Left renal cortex interstitium (tissue), 4 donors: ENCODE measurements around the gene GYS2. TPM values are rescaled to one million over a fixed set of nuclear protein-coding genes. Genes with fewer than 3 reads are reported as not detected.

Experiments
- DNase-seq, 4 donors: peaks; one replicate each; pipeline ENCODE4 v3.0.0-alpha.2; 2013; ENCODE audit warnings: low read depth in 4 of 4, low spot score in 2 of 4, missing footprints in 1 of 4
- polyA plus RNA-seq, 4 donors: library from polyadenylated mRNA; unstranded; fragments of 120-200 nt; gene quantifications; one replicate each; pipeline ENCODE4 v1.2.1, GENCODE V29; 2013; ENCODE audit not compliant: insufficient read length in 4 of 4

The GYS2 gene
- polyA plus RNA-seq, 4 donors: 0.16 to 0.32 TPM; not detected in 2

- DNase-seq: no peak
Measured at GRCh38 chr12:21518451-21518850, 86.2 kb downstream of the GYS2 start.

- DNase-seq: no peak
Measured at GRCh38 chr12:21516281-21516680, 88.4 kb downstream of the GYS2 start.

GRCh38 chr12:21509768-21510167 lies 94.9 kb downstream of the GYS2 start:
- no peak for DNase-seq

GRCh38 chr12:21507849-21508248 lies 96.8 kb downstream of the GYS2 start:
- DNase-seq: no peak

GRCh38 chr12:21505888-21506287 lies 98.8 kb downstream of the GYS2 start:
- no peak for DNase-seq

- DNase-seq: no peak
Measured at GRCh38 chr12:21502872-21503271, 101.8 kb downstream of the GYS2 start.

GRCh38 chr12:21502164-21502496 lies 102.5 kb downstream of the GYS2 start:
- DNase-seq: peak in 2 of 4 donors; percentile 7 to 15

- peak; percentile 93 to 98 (median 97) for DNase-seq
Measured at GRCh38 chr12:21501258-21502163, 103.1 kb downstream of the GYS2 start, which contains the start of the genes GOLT1B and RECQL. Gene GOLT1B (plus strand): TSS chr12:21501789. CDS start chr12:21501924, 135 bp downstream. Gene RECQL (minus strand): TSS chr12:21501635. CDS start chr12:21499570, 2,065 bp downstream.

GRCh38 chr12:21500786-21501257 lies 103.8 kb downstream of the GYS2 start:
- DNase-seq: no peak

GRCh38 chr12:21499765-21500164 lies 104.9 kb downstream of the GYS2 start:
- DNase-seq: no peak

Other genes with a start within 250 kb of the GYS2 start
- not detected for gene IAPP, start 231.9 kb downstream of the GYS2 start, polyA plus RNA-seq
- 10 to 100 TPM; 16.1 to 26.2 (median 17.8) TPM for gene PYROXD1, start 167.2 kb downstream of the GYS2 start, polyA plus RNA-seq
- 10 to 100 TPM; 26.8 to 36.7 (median 31.9) TPM for gene RECQL, start 103.2 kb downstream of the GYS2 start, polyA plus RNA-seq
- 10 to 100 TPM; 32.5 to 42.9 (median 39.9) TPM for gene GOLT1B, start 103.1 kb downstream of the GYS2 start, polyA plus RNA-seq
- 10 to 100 TPM; 14.4 to 18.2 (median 15.4) TPM for gene SPX, start 78.6 kb downstream of the GYS2 start, polyA plus RNA-seq
- 1,000 to 10,000 TPM; 1,222 to 1,798 (median 1,438) TPM for gene LDHB, start 53.0 kb upstream of the GYS2 start, polyA plus RNA-seq
- gene KCNJ8, start 169.9 kb upstream of the GYS2 start, polyA plus RNA-seq: 10 to 100 TPM; 16.6 to 22.3 (median 19.5) TPM